GM12873 (cell line): ENCODE measurements around the gene SH3PXD2A.
A peak's percentile ranks its signal among the peaks of the same experiment; 100 is the strongest.

Source experiments
- TF ChIP-seq, protein P1 (sequence below): IDR thresholded peaks from 2 replicates; pipeline ENCODE4 v1.5.1; 2012; ENCODE audit warnings: low read depth, mild to moderate bottlenecking, moderate library complexity, low read length, control low read depth; ENCODE audit not compliant: insufficient read depth; ENCODE audit errors: missing control alignments

The SH3PXD2A gene

DNA sequence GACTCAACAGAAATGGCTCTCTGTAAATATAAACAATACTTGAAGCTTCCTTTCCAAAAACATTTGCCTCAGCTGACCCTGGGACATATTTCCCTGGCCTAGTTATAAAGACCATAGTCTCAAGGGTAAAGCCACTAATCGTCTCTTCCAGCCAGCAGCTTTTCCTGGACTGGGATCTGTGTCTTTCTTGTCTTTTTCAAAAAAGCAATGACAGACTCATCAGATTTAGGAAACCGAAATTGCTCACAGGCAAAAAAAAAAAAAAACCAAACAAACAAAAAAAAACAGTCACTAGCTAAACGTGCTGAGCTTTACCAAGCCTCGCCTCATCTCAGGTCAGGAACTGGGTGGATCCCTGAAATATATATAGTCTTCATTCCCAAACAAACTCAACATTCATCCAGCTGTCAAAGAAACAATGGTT lies 39.1 kb upstream of the SH3PXD2A start:
- TF ChIP-seq, protein P1, sequence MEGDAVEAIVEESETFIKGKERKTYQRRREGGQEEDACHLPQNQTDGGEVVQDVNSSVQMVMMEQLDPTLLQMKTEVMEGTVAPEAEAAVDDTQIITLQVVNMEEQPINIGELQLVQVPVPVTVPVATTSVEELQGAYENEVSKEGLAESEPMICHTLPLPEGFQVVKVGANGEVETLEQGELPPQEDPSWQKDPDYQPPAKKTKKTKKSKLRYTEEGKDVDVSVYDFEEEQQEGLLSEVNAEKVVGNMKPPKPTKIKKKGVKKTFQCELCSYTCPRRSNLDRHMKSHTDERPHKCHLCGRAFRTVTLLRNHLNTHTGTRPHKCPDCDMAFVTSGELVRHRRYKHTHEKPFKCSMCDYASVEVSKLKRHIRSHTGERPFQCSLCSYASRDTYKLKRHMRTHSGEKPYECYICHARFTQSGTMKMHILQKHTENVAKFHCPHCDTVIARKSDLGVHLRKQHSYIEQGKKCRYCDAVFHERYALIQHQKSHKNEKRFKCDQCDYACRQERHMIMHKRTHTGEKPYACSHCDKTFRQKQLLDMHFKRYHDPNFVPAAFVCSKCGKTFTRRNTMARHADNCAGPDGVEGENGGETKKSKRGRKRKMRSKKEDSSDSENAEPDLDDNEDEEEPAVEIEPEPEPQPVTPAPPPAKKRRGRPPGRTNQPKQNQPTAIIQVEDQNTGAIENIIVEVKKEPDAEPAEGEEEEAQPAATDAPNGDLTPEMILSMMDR = no peak

DNA sequence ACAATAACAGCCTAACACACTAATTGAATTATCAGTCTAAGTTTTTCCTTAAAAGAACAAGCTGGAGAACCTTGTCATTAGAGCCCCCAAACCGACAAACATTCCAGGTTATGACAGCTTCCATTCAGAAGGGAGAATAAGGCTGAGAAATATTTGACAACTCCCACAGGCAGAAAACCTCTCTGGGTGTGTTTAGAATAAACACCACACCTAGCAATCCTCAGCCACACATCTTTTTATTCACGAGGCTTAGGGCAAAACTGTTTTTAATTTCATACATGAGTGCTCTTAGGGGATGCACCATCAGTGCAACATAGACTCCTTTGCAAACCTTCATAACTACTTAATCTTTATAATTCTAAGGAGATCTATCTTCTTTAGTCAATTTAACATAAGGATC lies 38.4 kb upstream of the SH3PXD2A start:
- TF ChIP-seq, protein P1 = no peak

DNA sequence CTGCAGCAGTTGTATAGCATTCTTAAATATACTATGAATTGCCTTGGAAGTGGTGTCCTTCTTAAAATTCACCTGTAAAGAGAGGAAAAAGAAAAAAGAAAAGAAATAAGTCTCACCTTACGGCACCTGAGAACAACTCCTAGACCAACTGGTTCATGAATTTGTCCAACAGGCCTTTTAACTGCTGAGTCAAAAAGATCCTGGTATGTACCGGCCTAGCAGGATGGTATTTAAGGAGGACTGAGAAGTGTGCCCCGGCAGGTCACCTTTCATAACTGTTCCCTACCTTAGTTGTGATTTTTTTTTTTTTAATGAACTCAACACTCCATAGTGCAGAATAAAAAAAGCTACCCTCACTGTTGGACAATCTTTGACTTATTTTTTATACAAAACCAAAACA lies 36.8 kb upstream of the SH3PXD2A start:
- TF ChIP-seq, protein P1 = no peak

DNA sequence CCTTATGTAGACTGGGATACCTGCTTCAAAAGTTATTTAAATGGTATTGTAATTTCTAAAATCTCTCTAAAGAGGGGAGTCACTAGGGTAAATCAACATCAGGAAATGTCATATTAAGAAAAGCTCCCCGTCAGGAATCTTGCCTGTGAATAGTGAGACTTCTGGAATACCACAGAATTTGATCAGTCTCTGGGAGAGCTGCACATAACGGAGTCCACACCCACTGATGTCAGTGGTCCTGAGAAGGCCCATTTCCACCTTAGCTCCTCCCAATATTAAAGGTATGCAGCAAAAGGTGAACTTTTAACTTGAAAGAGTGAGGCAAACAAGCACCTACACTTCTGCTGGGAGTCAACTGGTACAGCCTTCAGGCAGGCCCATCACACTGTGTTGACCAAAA lies 35.3 kb upstream of the SH3PXD2A start:
- TF ChIP-seq, protein P1 = no peak

DNA sequence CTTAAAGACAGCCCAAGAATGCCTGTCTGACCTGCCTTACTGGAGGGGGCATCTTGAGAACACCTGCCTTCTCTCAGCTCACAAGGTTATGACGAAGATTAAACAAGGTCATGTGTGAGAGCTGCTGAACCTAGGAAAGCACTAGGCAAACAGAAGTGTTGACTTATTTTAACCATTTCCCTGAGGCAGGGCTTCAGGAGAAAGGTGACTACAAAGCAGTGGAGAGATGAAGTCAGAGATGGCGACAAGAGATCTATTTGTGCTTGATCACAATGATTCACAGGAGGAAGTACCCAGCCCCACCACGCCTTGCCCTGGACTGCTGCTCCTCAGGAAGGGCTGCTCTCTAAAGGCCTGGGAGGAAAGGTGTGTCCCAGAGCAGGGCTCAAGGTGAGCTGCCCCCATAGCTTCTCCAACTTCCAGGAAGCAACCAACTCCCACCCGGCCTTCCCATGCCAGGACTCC lies 34.9 kb upstream of the SH3PXD2A start:
- TF ChIP-seq, protein P1 = no peak

DNA sequence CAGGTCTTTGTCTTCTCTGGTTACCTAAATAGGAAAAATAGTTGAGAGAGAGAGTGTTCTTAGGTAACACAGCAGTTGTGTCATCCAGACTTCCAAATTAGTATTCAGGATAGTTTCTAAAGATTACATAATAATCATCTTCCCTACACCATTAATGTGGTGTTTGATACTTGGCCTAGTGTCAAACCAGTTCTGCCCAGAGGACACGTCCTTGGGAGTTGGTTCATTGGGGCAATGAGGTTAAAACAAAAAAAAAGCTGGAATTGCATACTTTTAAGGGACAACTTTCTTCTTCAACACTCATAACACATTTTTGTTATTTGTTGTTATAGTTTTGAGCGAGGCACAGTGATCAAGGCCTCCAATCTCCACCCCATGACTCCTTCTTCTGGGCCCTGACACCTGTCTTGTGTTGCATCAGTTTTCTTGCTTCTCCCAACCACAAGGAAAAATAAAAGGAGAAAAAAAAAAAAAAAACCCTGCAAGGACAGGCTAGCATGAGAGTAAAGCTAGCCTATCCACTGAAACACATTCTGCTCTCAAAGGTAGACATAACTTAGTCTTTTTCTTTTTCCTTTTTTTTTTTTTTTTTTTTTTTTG lies 33.8 kb upstream of the SH3PXD2A start:
- TF ChIP-seq, protein P1 = no peak

DNA sequence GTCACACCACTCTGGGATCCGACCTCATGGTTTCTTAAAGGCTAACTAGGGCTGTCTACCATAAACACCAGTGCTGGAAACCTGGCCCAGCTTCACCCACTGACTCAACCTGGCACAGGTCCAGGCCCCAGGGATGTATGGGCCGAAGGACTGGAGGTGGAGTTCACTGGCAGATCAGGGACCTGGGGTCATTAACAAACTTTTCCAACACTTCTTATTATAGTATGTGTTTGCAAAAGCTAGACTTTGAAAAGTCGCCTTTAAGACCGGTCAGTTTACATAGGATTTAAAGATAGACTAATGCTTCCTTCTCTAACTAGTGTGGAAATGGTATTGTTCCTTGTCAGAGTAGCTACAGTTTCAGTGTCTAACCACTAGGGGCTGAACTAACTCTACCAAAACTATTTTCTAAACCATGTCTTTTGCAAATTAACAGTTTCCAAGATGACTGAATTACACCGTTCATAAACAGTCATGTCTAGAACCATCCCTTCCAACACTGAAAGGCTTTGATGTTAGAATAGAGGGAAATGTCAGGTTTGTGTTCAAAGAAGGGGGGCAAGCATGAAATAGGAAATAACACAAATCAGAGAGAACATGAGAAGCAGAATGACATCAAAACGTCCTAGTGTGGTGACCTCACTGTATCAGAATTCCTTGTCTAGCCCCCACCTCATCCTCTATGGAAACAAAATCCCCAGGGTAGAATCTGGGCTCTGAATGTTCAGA lies 32.9 kb upstream of the SH3PXD2A start:
- TF ChIP-seq, protein P1 = peak; percentile 79
